HFFc6 (cell line): ENCODE measurements around the gene POLR3K. TPM values are rescaled to one million over a fixed set of nuclear protein-coding genes. Genes with fewer than 3 reads are reported as not detected.

Experiments used
- DNase-seq: peaks from one replicate; pipeline ENCODE4 v3.0.0-alpha.2; 2018
- H3K27ac Mint-ChIP-seq: 2 replicates; pipeline ENCODE4 v1.8.0; 2020; ENCODE audit warnings: mild to moderate bottlenecking, mixed read lengths
- H3K27me3 Mint-ChIP-seq: 2 replicates; pipeline ENCODE4 v1.8.0; 2021; ENCODE audit warnings: mild to moderate bottlenecking, moderate library complexity, mixed read lengths; ENCODE audit not compliant: insufficient read depth
- H3K36me3 Mint-ChIP-seq: 2 replicates; pipeline ENCODE4 v1.8.0; 2021; ENCODE audit warnings: low read depth, mixed read lengths
- H3K4me1 Mint-ChIP-seq: 2 replicates; pipeline ENCODE4 v1.8.0; 2020; ENCODE audit warnings: low read depth, mixed read lengths
- H3K4me3 Mint-ChIP-seq: 2 replicates; pipeline ENCODE4 v1.8.0; 2020; ENCODE audit warnings: mild to moderate bottlenecking, moderate library complexity, mixed read lengths
- H3K9me3 Mint-ChIP-seq: 2 replicates; pipeline ENCODE4 v1.8.0; 2020; ENCODE audit warnings: mild to moderate bottlenecking, mixed read lengths
- CTCF ChIP-seq: fragments of 200-600 bp; sonication (generic); IDR thresholded peaks from 2 replicates; pipeline ENCODE4 v1.5.0; 2021; ENCODE audit warnings: antibody characterized with exemption, mild to moderate bottlenecking
- total RNA-seq, 6 experiments: library from RNA; stranded (reverse); fragmentation: NEBNext Ultra II Directional; extraction: Animal tissue kit (Norgen Biotek cat#: 25700); gene quantifications; 2 replicates in 1 of 6; 3 replicates in 5 of 6; pipeline ENCODE4 v1.2.3, GENCODE V29; 2021

POLR3K gene
- total RNA-seq, 6 experiments from 2014 or later: 18.9 to 24.7 (median 19.8) TPM

- no peak for TF ChIP-seq CTCF
- H3K36me3 Mint-ChIP-seq: no peaks in the 10 kb centered on the region; the same call in 1 of the 2 replicates
- H3K4me1 Mint-ChIP-seq: peaks cover 47% of the 10 kb centered on the region
- no peaks in the 10 kb centered on the region for H3K9me3 Mint-ChIP-seq
- peak within 1 kb of the TSS; percentile 94 for H3K4me3 Mint-ChIP-seq
- DNase-seq: peak; percentile 70
- H3K27me3 Mint-ChIP-seq: peaks cover 8% of the 10 kb centered on the region
- peak within 1 kb of the TSS; percentile 95 for H3K27ac Mint-ChIP-seq
Observed at GRCh38 chr16:77807-78443, 24.5 kb upstream of the POLR3K start, which contains the start of gene MPG. Gene MPG, plus strand, starts transcription at chr16:78225. Its CDS starts 85 bp downstream, at chr16:78310.

GRCh38 chr16:77273-77806, 23.9 kb upstream of the POLR3K start:
- peak; percentile 50 for DNase-seq
- peak overlapping the region; percentile 95 for H3K27ac Mint-ChIP-seq
- H3K9me3 Mint-ChIP-seq: no peaks in the 10 kb centered on the region
- no peaks in the 10 kb centered on the region; the same call in 1 of the 2 replicates for H3K36me3 Mint-ChIP-seq
- TF ChIP-seq CTCF: no peak
- H3K27me3 Mint-ChIP-seq: peaks cover 3% of the 10 kb centered on the region
- peaks cover 50% of the 10 kb centered on the region for H3K4me1 Mint-ChIP-seq
- H3K4me3 Mint-ChIP-seq: peak overlapping the region; percentile 79

GRCh38 chr16:76535-77272, 23.3 kb upstream of the POLR3K start:
- Mint-ChIP-seq H3K27me3 (peaks cover 3% of the 10 kb centered on the region), H3K27ac (peak overlapping the region; percentile 95), H3K4me1 (peaks cover 50% of the 10 kb centered on the region), H3K4me3 (peak overlapping the region; percentile 79), H3K9me3 (no peaks in the 10 kb centered on the region), H3K36me3 (no peaks in the 10 kb centered on the region; the same call in 1 of the 2 replicates)
- DNase-seq: peak; percentile 77
- TF ChIP-seq CTCF: no peak

DNA sequence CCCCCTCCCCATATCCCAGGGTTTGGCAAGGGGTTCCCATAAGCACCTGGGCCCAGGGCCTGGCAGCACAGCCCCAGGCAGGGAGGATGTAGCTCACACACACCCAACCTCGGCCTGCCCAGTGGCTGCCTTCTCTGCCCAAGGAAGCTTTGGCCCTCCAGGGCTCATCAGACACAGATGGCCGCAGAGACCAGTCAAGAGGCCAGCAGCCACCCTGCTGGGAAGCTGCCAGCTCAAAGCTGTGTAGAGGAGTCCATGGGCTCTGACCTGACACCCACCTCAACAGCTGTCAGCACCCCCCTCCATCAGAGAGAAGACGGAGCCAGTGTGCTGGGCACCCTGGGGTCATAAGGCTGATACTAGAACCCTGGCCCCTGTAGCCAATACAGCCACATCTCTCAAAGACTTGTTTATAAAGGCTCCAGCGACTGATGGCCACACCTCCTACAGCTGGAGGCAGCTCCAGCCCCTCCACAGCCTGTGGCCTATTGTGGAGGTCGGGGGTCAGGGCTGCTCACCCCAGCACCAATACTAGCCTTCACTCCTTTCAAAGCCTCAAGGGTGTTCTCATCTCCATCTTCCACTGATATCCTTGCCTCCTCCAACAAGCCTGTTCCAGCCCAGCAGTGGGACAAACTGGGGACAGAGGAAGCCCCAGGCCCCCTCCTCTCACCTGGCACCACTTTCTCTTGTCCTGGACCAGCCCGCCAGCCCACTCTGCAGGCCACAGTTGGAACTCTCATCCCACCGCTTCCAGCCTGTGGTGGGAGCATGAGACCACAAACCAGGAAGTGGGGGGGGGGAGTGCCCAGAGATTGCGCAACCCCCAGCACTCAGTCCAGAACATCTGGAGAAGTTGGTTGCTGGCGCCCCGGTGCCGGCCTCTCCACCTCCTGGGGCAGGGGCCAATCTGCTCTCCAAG, 22.4 kb upstream of the POLR3K start:
- Mint-ChIP-seq H3K36me3 (no peaks in the 10 kb centered on the region; the same call in 1 of the 2 replicates), H3K27ac (peak overlapping the region; percentile 95), H3K4me3 (peak overlapping the region; percentile 79), H3K27me3 (peaks cover 3% of the 10 kb centered on the region), H3K9me3 (no peaks in the 10 kb centered on the region), H3K4me1 (peaks cover 51% of the 10 kb centered on the region)
- DNase-seq: peak; percentile 49
- peak; percentile 62 for TF ChIP-seq CTCF

DNA sequence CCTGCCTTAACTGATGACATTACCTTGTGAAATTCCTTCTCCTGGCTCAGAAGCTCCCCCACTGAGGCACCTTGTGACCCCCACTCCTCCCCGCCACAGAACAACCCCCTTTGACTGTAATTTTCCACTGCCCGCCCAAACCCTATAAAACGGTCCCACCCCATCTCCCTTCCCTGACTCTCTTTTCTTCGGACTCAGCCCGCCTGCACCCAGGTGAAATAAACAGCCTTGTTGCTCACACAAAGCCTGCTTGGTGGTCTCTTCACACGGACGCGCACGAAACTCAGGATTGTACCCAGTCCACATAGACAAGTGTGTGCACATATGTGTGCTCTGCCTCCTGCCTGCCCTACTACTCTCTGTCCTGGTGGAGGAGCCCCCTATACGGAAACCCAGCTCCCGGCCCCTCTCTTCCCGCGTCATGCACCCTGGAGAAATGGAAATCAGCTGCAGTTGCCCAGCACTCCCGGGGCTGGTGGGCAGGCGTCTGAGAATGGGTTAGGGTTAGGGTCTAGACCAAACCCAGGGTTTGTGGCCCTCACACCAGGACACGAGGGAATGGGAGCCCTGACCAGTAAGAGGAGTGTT, 21.4 kb upstream of the POLR3K start:
- Mint-ChIP-seq H3K36me3 (no peaks in the 10 kb centered on the region; the same call in 1 of the 2 replicates), H3K9me3 (no peaks in the 10 kb centered on the region), H3K27ac (peak overlapping the region; percentile 95; the same call in 1 of the 2 replicates), H3K4me1 (peaks cover 56% of the 10 kb centered on the region), H3K27me3 (peaks cover 3% of the 10 kb centered on the region), H3K4me3 (no peak overlapping the region)
- no peak for DNase-seq
- no peak for TF ChIP-seq CTCF
